SKM-1 (cell line): ENCODE data around the gene RAB44.

Experiments
- DNase-seq: peaks from one replicate; lab custom pipeline; 2025; ENCODE audit not compliant: unreplicated experiment; lab: John Stamatoyannopoulos, UW

The RAB44 gene

GRCh38 chr6:36728289-36729160, 30.9 kb downstream of the RAB44 start:
- no peak for DNase-seq

GRCh38 chr6:36729161-36729524, 31.5 kb downstream of the RAB44 start:
- DNase-seq, result no peak

- no peak for DNase-seq
These were observed 33.1 kb downstream of the RAB44 start for GRCh38 chr6:36730424-36731380.

DNA sequence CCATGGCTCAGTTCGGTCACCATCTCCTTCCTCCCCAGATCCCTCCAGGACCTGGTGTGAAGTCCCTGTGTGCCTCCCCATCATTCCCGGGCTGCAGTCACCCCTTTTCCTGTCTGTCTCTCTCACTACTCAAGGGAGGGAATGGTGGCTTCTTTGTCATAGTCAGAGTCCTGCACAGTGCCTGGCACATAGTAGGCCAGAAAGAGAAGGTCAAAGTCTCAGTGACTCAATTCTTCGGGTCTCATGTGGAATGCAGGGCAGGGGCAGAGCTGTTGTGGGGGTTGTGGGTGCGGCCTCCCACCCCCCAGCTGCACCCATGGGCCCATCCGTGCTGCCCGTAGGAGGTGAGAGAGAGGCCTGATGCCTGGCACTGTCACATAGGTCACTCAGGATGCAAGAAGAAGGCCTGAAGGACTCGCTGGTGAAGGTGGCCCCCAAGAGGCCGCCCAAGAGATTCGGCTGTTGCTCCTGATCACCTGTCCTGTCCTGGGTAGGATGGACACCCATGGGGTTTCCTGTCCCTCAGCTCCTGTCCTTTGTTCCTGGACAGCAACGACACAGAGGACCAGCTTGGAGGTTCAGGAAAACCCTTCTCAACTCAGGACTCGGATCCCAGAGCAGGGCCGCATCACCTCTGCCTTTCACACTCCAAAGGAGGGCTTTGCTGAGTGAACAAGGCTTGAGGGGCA, 34.1 kb downstream of the RAB44 start:
- DNase-seq, result no peak

- no peak for DNase-seq
These were observed 35.7 kb downstream of the RAB44 start for GRCh38 chr6:36733300-36733699.

DNA sequence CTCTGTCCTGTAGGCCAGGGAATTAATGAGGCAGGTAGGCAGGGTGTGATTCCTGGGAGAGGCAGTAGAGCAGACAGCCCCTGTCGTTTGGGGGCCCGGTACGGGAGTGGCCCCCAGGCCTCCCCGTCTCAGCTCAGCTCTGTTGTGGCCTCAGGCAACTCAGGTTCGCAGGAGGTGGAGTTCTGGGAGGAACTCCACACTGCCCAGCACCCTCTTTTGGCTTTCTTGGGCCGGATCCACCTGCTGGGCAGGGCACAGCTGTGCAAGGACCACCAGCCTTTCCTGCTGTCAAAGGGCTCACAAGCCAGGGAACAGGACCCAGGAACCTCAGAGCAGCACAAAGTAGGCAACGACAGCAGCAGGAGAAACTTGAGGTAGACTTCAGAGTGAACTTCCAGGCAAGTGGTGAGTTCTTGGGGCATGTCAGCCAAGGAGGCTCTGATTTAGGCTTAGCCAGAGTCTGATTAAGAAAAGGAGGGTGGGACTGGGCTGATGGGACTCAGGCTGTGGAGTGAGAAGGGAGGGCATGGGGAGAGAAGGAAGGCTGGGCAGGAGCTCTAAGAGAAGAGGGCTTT, 36.9 kb downstream of the RAB44 start:
- no peak for DNase-seq

DNA sequence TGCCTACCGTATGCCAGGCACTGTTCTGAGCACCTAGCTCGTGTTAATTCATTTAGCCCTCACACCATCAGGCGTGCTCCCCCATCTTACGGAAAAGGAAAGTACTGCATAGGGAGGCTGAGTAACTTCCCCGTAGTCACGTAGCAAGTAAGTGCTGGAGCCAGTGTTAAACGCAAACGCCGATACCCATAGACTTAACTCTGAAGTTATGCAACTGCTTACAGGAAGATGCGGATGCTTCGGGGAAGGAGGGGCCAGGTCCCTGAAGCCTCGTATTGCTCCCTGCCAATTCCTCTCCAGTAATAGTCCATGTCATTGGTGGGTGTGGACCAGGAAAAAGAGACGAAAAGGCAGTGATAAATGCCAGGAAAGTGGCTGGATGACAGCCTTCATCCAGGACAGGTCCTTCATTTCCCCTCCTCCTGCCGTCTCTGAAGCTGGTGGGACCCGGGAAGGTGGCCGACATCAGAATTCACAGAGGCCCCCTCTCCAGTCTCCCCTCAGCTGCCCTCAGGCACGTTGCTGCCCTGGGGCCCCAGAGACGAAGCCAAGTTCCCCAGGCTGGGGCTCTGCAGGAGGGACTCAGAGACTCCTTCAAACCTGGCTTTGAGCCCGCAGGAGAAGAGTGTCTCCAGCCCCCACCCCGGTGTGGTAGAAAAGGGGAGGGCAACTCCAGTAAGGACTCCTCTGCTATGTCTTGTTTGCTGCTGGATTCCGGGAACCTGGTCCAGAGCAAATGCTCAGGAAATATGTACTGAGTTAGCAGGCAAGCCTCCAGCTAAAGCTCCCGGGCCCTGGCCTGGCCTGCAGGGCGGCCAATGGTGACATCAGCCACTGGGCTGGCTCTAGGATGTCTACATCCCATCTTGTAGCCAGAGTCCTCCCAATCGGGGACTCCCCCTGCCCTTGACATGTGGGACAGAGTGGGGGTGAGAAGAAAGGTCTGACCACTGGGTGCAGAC, 37.8 kb downstream of the RAB44 start:
- peak; percentile 91 for DNase-seq

DNA sequence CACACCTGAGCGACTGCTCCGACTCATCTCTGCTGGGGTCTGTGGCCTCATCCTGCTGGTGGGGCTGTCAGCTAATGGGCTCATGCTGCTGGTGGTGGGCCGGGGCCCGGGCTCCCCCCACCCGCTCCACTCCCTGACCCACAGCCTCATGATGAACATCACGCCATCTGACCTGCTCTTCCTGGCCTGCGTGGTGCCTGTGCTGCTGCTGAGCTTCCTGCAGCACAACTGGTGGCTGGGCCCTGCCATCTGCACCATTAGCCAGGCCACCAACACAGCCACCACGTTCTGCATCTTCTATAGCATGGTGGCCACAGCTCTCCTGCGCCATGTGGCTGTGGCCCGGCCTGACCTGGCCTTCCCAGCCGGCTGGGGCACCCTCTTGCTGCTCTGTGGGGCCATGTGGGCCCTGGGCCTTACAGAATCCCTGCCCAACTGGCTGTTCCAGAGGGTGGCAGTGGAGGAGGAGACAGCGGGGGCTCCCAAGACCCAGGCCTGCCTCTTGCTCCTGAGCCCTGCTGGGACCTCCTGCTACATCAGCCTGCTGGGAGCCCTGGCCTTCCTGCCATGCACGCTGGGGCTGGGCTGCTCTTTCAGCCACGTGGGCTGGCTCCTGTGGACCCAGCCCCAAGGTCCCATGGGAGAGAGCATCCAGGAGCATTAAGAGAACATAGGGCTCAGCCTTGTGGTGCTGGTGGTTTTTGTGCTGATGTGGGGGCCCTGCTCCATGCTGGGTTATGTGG, 39.6 kb downstream of the RAB44 start:
- no peak for DNase-seq

DNA sequence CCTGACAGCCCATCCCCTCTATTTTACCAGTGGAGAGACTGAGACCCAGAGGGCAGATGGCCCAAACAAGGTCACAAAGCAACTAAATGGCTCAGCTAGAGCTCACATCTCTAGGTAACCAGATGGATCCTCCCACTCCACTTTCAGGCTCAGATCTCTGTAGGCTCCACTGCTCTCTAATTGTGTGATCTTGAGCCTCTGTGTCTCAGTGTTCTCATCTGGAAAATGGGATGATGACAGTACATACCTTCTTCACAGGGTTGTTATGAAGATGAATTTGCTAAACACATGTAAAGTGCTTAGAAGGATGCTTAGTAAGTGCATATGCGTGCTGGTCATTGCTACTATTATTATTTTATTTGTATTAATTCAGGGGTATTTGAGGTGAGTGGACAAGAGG, 40.5 kb downstream of the RAB44 start:
- no peak for DNase-seq

DNA sequence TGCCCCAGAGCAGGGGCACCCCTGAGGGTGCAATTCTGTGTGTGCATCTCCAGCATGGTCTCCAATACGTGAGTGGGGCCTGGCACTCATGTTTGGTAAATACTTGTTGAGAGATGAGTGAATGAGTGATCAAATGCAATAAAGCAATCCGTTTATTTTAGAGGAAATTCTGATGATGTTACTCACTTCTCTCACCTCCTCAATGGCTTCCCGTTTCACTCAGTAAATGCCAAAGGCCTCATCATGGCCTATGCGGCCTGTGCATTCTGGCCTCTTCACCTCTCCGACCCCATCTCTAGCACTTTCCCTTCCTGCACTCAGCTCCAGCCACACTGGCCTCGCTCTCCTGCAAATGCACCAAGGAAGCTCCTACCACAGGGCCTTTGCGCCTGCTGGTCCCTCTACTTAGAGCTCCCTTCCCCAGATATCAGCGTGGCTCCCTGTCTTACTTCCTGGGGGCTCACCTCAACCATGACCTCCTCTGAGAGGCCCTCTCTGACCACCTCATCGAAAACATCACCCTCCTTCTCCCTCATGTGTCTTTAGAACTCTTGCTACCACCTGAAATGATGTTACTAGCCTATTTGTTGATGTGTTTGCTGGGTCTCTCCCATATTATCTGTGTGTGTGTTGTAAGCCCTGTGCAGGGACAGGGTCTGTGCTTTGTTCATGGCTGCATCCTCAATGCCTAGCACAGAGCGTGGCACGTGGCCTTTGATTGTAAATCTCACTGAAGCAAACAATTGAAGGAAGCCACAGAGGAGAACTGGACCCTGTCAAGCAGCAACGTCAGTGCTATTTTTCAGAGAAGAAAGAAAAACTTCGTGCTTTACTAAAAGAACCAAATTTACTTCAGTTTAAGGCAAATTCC, 42.6 kb downstream of the RAB44 start:
- DNase-seq, result no peak

- DNase-seq, result no peak
These were observed 43.2 kb downstream of the RAB44 start for GRCh38 chr6:36740818-36741179.

DNA sequence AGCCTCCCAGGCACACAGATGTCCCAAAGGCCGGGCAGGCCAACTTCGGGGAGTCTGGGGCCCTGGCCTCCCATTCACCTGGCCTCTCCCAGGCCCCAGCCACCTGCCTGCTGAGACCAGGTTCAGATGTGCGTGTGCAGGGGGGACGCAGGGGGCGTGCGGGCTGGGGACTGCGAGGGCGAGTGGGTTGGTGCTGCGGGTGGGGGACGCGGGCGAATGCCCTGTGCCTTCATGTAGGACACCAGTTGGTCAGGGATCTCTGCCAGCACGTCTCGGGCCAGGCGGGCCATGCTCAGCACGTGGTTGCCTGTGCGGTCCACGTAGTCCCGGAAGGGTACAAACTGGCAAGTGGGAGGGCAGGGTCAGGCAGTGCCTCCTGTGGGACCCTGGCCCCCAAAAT, 44.5 kb downstream of the RAB44 start:
- DNase-seq, result no peak

DNA sequence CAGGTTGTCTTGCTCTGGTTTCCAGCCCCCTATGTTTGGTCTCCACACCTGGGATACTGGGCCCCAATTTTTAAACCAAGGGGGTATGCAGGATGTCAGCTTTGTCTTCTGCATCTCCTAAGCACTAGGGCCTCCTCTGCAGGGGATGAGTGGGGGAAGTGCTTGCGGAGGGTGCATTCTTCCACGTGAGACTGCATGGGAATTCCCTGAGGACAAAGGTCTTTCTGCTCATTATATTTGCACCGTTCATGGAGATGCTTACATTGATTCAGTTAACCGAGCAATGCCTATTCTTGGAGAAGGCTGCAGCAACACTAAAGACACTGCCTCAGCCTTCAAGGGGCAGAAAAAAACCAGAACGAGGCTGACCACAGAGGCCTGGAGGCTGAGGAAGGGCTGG, 45.4 kb downstream of the RAB44 start:
- DNase-seq, result no peak

- DNase-seq, result no peak
These were observed 46.1 kb downstream of the RAB44 start for GRCh38 chr6:36743538-36744303.

DNA sequence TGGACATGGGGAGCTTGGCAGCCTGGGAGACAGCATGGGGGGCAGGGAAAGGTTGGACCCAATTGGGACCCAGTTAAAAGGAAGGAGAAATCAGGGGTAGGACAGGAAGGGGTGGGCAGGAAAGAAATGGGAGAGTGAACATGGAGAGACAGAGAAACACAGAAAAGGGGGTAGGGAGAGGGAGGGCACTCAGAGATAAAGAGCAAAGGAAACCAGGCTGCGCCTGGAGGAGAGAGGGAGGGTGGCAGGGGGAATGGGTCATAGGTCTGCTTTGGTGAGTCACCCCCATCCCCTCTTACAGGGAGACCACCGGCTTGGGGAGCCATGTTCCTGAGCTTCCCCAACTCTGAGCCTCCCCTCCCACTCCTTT, 46.7 kb downstream of the RAB44 start:
- no peak for DNase-seq

DNA sequence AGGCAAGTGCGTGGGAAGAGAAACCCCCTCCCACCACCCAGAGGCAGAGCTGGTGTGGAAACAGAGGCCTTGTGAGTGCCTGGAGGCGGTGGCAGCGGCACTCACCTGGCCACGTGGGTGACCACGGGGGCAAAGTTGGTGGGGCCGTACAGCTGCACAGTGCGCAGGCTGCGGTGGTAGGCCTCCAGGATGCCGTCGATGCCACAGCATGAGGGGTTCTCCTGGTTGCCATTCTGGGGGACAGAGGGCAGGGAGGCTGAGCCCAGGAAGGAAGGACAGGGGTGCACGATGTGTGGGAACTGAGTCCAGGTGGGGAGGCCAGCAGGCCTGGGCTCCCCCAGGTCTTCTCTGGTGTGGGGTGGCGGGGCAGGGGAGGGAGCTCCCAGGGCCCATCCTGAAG, 47.7 kb downstream of the RAB44 start:
- DNase-seq, result no peak

DNA sequence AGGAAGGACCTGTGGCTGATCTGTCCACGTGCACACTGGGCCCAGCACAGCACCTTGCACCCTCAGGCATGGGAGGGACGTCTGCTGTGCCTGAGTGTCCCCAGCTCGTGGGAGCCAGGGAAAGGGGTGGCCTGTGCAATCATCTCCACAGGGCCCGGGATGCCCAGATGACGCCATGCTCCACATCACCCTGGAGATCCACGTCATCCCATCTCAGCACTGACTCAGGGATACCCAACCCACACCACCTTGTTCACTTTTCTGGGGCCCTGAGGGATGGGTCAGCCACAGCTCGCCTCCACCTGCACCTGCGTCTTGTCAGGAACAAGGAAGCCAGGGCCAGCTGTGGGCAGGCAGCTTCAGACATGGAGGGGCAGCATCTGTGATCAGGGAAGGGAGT, 48.2 kb downstream of the RAB44 start:
- DNase-seq, result no peak

DNA sequence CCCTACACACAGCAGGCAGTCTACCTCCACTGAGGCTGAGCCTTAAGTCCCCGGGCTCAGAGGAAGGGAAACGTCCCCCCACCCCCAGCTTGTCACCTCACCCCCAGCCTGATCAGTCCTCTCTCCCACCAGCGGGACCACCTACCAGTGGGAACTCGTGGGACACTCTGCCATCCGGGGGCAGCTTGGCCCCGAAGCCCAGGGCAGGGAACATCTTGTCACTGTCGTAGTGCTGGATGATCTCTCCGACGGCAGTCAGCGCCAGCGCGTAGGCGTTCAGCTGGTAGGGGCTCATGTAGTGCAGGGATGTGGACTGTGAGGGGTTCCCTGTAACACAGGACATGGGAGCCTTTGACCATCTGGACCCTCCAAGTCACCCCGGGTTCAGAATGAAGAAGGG, 48.6 kb downstream of the RAB44 start:
- DNase-seq, result no peak
